ENCODE measurements around the gene TTC7B.

DNA sequence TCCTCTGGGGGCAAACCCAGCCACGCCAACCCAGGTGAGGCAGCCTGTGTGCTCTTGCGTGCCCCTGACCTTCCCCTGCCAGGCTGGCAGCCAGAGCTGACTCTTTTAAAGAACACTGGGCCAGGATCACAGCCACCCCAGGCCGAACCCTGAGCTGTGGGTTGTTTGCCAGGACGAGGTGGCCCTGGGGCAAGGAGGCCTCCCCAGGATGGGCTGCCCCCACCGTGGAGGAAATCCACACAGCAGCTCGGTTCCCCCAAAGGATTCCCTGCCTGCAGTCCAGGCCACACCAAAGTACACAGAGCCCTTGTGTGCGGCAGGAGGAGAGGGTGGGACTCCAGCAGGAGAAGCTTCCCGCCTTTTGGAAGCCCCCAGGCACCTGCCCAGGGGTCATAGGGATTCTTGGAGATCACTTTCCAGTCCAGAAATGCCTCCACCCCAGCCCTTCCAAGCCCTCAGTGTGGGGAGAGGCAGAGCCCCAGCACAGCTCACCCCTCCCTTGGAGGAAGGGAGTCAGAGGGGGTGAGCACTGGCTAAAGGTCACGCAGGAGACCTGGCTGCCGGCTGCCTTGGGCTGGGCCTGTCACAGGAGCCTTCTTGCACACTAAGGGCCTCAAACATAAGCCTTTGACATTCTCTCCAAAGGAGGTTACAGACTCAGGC is 303.8 kb downstream of the TTC7B start:
- TF ChIP-seq, protein P1, sequence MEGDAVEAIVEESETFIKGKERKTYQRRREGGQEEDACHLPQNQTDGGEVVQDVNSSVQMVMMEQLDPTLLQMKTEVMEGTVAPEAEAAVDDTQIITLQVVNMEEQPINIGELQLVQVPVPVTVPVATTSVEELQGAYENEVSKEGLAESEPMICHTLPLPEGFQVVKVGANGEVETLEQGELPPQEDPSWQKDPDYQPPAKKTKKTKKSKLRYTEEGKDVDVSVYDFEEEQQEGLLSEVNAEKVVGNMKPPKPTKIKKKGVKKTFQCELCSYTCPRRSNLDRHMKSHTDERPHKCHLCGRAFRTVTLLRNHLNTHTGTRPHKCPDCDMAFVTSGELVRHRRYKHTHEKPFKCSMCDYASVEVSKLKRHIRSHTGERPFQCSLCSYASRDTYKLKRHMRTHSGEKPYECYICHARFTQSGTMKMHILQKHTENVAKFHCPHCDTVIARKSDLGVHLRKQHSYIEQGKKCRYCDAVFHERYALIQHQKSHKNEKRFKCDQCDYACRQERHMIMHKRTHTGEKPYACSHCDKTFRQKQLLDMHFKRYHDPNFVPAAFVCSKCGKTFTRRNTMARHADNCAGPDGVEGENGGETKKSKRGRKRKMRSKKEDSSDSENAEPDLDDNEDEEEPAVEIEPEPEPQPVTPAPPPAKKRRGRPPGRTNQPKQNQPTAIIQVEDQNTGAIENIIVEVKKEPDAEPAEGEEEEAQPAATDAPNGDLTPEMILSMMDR (IDR thresholded peaks at IDR 0.05) = no peak
- TF ChIP-seq POLR2A (IDR thresholded peaks at IDR 0.05) = no peak
- no peak for TF ChIP-seq POLR2AphosphoS5 (IDR thresholded peaks at IDR 0.05)
- TF ChIP-seq EP300 (IDR thresholded peaks at IDR 0.05) = no peak
